ENCODE data around the gene HS6ST1. TPM values are rescaled to one million over a fixed set of nuclear protein-coding genes. Genes with fewer than 3 reads are reported as not detected.
"Not testable (repeated sequence)": the region's sequence is repeated elsewhere in the genome, so short reads cannot be mapped to it uniquely, and the experiment has no call there.

Gene HS6ST1
- polyA plus RNA-seq, 4 donors: 80.9 to 114 (median 96.5) TPM

DNA sequence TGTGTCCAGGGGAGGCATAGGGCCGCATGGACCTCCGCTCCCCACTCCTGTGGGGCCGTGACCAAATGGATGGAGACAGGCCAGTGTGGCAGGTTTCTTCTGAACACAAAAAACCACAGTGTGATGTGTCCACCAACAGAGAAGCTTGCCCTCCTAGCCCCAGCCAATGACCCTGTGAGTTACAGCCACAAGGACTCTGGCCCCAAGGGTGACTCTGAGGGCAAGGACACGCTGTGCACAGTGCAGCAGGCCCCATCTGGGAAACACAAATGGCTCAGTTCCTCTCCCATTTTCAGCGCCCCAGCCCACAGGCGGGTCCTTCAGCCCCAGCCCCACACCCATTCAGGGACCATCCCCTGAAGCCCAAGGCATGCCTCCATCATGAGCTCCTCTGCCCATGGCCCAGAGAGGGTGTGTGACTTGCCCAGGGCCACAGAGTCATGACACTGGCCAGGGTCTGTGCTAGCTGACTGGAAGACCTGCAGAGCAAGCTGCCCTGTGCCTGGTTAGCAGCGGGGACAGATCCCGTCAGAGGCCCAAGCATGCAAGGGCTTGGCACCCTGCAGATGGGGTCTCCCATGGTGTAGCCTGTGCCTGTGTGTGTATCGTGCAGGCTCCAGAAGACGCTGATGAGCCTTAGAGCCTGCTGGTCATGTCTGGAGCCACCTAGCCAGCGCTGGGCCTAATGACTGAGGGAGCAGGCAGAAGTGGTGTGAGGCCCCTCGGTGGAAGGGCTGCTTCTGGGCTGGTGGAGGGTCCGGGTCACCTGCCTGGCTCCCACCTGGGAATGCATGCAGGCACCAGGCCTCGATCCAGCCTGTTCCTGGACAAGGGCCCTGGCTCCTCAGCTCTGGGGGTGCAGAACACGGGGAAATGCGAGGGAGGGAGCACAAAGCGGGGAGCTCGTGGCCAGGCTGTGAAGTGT is 47.7 kb downstream of the HS6ST1 start:
- DNase-seq (ENCODE audit: low read depth in 4 of 4, low spot score in 2 of 4): no peak

DNA sequence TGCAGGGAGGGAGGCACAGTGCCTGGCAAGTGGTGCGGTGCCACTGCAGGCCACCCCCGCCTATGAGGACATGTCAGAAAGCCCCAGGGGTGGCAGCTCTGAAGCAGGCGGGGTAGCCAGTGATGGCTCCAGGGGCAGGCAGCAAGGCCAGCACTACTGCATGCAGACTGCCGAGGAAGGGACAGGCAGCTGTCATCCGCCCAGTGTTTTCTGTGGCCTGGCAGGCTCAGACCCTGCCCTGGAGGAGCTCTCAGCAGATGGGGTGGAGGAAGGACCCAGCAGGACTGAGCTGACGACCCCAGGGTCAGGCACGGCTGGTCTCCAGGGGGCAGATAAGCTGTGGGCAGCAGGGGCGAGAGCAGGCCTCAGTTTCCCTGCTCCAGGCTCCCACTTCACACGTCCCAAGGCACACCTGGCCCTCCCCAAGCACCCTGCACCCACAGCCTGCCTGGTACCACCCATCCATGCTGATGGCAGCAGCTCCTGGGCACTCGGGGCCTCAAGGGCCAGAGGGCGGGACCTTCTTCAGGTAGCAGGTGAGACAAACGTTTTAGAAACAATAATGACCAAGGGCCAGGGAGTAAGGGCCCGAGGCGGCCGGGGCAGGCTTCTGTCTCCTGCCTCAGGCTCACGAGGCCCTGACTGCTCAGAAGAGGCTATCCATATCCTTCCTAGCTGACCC is 48.5 kb downstream of the HS6ST1 start:
- DNase-seq (ENCODE audit: low read depth in 4 of 4, low spot score in 2 of 4): no peak

DNA sequence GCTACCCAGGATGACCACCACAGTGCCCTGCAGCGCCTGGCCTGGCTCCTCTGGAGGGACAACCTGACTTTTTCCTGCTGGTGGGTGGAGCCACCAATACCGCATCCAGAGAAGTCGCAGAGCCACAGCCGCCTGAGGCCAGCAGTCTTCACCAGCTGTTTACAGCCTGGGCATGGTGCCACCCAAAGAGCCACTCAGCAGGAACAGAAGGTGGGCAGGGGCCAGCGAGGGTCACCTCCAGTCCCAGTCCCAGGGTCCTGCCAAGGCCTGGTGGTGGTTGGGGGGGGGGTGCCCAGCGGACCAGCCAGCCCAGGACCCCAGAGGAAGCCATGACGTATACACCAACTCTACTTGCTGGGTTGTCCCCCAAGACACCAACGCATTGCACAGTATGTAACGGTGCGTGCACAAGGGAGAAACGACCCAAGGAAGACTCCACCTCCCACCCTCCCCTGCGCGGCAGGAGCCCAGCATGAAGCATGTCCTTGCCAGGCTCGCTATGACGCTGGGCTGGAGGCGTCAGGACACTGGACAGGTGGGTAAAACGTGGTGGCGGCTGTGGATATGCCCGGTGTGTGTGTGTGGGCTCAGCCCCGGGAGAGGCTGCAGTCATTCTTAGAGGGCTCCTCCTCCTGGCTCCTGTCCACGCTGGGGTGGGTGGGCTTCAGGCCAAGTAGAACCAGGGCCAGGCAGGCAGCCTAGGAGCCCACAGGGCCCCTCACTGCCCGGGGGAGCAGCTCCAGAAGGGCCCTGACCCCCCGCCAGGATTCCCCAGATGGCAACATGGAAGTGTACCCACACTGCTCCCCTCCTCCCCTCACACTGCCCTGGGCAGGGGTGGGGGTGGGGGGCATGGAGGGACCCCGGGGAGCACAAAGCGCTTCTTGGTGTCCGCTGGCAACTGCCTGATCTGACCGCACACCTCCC is 49.3 kb downstream of the HS6ST1 start:
- DNase-seq (ENCODE audit: low read depth in 4 of 4, low spot score in 2 of 4): no peak

DNA sequence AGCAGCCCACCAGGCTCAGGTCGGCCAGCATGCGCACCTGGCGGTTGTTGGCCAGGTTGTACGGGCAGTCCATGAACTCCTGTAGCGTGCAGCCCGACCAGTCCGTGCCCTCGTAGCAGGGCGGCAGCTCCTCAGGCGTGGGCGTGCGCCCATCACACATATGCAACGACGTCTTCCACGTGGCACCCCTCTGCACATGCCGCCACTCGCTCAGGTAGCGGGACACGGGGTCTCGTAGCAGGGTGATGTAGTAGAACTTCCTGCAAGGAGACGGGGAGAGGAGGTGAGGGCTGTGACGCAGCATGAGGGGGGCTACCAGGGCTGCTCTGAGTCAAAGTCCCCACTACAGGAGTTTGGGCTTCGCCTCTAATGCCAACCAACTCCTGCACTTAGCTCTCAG is 50.1 kb downstream of the HS6ST1 start:
- not testable (repeated sequence) for DNase-seq (ENCODE audit: low read depth in 4 of 4, low spot score in 2 of 4)

DNA sequence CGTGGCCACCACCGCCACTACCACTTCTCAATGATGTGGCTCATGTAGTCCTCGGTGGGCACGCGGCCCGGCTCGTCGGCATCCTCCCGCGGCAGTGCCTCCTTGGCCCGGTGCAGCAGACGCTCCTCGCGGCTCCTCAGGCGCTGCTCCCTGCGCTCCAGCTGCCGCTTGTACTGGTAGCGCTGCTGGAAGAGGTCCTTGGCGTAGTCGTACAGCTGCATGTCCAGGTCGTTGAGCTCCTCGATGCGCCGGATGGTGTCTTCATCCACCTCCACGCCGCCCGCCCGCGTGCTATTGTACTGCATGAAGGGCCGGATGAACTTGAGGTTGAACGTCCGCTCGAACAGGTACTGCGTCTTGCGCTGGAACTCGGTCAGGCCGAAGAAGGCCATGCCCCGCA is 50.5 kb downstream of the HS6ST1 start:
- not testable (repeated sequence) for DNase-seq (ENCODE audit: low read depth in 4 of 4, low spot score in 2 of 4)

DNA sequence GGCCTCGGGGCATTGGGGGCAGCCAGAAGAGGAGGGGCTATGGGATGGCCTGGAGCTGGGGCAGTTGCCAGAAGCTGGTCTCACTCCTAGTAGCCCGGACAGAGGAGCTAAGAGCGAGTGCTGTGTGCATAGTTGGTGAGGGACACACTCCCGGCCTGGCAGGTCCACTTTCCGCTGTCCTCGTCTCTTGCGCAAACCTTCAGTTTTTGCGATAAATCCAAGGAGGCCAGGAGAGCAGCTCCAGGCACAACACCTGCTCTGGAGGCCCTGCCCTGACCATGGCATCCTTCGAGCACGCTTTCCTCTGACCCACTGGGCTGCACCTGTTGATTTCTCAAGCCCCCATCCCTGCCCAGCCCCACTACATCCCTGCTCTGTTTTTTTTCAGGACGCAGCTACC is 51.0 kb downstream of the HS6ST1 start:
- not testable (repeated sequence) for DNase-seq (ENCODE audit: low read depth in 4 of 4, low spot score in 2 of 4)

DNA sequence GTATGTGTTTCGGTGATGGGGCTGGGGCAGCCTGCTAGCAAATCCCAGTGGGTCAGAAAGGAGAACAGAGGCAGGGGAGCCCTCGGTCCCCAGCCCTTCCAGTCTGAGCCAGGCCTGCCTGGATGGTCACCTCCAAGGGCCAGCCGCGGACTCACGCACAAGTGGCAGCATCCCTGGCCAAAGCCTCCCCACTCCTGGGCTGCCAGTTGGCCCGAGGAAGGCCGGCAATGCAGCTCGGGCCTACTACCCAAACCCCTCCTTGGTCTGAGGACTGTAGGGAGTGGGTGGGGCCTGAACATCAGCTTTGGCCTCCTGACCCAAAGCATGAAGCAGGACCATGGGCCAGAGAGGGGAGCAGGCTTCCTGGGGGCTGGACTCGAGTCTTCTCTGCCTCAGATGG is 51.5 kb downstream of the HS6ST1 start:
- not testable (repeated sequence) for DNase-seq (ENCODE audit: low read depth in 4 of 4, low spot score in 2 of 4)

DNA sequence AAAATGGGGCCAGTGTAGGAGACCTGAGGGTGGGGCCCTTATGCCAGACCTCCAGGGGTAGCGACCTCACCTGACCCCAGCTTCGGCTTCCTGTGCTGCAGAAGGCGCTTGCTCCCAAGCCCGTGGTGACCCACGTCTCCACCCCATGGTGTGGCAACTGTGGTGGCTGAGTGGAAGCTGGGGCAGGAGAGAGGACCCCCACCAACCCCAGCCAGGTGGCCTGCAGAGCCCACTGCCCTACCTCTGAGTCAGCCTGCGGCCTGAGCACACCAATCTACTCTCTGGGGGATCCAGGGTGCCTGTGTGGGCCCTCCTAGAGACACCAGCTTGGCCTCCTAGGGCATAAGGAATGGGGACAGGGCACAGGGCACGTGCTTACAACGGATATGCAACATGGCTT is 52.2 kb downstream of the HS6ST1 start:
- not testable (repeated sequence) for DNase-seq (ENCODE audit: low read depth in 4 of 4, low spot score in 2 of 4)

DNA sequence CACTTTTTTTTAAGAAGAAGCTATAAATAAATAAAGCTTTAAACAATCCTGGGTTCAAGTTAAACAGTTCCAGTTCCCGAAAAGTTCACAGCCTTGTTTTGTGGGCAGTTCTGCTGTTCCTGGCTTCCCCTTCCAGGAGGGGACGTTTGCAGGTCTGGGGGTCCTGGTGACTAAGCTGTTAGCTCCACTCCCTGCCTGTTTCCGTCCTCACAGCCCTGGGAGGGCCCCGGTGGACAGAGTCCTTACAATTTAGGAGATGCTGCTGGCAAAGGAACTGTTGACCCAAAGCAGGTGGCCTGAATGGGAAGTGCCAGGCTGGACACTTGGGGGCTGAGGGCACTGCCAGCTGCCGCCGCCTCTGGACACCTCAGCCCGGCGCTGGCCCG is 53.1 kb downstream of the HS6ST1 start:
- DNase-seq (ENCODE audit: low read depth in 4 of 4, low spot score in 2 of 4): not testable (repeated sequence)

DNA sequence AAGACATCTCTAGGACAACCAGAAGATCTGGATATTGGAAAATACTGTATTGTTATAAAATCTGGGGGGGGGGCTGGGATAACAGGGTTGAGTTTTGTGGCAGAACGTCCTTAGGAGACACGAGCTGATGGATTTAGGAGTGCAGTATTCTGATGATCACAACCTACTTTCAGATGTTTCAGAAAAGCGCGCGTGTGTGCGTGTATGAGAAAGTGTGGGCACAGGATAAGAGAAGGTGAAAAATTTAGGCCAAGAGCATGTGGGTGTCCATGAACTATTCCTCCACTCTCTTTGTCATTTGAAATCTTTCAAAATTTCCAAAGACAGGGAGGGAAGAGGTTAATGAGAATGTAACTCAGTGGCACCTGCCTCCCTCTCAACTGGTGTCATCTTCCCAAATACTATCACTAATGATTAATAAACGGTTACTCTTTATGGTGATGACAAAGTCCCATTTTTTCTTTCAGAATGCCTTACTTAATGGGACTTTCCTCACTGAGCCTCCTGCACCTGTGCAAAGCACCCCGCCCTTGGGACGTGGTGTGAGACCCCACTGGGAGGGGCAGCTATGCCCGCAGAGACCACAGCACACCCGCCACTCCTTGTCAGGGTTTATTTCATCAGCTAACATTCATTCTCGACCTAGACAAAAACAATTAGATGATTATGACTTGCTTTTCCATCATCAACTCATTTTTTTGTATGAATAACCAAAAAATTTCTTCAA is 53.6 kb downstream of the HS6ST1 start:
- DNase-seq (ENCODE audit: low read depth in 4 of 4, low spot score in 2 of 4): no peak

DNA sequence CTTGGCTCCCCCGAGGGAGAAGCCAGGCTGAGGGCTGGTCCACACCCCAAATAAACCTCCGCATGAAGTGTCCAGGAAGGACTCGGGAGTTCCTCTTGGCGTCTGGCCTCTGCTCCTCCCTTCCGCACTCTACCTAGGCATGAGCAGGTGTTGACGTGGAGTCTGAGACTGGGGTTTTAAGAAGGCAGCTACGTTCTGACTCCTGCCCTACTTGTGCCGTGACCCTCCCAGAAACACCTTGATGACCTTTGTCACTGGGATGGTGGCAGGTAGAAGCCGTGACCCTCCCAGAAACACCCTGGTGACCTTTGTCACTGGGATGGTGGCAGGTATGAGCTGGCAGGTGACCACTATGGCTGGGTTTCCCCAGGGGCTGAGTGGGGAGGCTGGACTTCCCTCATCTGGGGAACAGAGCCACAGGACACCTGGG is 54.8 kb downstream of the HS6ST1 start:
- no peak for DNase-seq (ENCODE audit: low read depth in 4 of 4, low spot score in 2 of 4)

DNA sequence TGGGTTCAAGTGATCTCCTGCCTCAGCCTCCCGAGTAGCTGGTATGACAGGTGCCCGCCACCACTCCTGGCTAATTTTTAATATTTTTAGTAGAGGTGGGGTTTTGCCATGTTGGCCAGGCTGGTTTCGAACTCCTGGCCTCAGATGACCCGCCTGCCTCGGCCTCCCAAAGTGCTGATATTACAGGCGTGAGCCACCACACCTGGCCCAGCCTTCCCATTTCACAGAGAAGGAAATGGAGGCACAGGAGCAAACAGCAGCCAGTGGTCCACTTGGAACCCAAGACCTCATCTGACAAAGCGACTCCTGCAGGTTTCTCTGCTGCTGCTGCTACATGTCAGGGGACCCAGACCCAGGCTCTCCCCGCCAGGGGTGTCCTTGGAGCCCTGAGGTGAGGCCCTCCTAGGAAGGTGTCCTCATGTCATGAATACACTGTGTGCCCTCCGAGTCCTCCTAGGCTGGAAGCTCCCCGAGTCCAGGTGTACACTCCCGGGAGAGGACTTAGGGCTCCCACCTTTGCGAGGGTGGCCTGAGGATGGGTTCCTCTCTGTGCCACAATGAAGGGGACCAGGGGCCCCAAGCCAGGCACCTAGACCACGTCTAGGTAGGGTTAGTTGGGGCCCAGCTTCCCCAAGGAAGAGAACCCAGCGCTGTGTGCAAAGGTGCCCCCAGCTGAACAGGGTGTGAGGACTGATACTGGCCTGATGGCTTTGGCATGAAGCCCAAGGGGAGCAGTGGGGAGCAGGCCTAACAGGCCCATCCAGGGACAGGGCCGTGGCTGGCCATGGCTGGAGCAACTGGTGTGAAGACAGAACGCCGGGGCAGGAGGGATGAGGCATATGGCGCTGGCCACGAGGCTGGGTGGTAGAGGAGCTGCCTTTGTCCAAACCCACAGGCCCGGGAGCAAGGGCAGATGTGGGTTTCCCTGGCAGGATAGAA is 56.1 kb downstream of the HS6ST1 start:
- DNase-seq (ENCODE audit: low read depth in 4 of 4, low spot score in 2 of 4): no peak

DNA sequence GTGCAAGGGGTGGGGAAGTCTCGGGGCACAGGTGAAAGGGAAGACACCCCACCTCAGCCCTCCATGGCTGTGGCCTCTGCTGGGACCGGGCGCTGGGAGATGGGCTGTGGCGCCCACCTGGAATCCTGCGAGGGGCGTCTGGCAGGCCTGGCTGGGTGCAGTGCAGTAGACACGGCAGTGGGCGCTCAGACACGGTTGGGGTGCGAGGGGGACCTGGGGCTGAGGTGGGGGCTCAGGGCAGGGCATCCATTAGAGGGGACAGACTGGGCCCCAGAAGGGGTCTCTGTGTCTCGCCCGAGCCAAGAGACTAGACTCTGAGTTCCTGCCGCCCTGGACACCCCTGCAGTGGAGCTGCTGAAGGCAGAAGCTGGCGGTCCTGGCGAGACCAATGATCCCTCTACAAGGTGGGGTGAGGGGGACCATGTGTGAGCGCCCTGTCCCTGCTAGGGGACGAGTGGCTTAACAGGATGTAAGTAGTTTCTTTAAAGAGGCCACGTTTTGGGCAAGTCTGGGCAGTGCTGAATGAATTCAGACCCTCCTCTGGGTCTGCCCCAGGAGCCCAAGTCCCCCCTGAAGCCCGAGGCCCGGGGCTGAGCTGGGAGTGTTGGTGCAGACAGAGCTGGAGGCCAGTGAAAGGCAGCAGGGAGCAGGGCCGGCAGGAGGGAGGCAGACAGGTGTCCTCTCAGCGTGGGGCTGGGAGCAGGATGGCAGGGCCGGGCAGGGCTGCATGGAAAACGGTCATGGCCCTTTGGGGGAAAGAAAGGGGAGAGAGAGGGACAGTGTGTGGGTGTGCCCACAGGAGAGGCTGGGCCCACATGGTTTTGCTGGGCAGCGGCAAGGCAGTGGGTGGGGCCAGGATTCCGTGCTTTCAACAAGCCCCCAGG is 57.2 kb downstream of the HS6ST1 start:
- DNase-seq (ENCODE audit: low read depth in 4 of 4, low spot score in 2 of 4): no peak

DNA sequence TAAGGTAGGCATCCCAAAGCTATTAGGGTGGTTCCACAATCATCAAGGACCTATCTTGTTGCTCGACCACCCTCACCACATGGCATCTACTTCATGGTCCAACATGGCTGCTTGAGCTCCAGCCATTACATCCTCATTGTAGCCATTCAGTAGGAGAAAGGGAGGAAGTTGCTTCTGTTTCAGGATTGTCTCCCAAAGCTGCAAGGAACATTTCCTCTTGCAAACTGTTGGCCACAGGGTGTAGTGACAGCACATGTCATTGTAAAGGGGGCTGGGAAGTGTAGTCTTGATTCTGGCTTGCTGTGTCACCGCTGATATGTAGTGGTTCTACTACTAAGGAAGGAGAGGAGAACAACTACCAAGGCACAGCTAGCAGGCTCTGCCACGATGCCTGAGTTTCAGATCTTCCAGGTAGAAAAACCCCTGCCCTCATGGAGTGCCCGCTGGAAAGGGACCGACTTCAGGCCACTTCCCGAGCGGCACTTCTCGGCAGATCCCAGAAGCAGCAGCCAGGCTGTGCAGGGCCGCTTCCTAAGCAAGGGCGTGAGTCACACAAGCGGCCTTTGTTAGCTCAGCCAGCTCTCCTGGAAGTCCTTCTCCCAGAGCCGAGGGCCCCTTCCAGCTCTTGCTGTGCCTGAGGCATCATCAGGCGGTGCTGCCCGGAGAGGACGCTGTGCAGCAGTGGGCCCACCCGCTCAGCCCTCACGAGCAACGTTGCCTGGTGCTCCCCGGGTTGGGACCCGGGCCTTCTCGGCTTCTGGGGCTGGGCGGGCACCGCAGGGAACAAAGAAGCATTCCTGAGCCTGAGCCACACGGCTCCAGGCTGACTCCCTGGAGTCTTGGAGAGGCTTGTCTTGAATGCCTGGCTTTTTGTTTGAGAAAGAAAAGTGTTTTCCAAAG is 58.2 kb downstream of the HS6ST1 start:
- no peak for DNase-seq (ENCODE audit: low read depth in 4 of 4, low spot score in 2 of 4)

DNA sequence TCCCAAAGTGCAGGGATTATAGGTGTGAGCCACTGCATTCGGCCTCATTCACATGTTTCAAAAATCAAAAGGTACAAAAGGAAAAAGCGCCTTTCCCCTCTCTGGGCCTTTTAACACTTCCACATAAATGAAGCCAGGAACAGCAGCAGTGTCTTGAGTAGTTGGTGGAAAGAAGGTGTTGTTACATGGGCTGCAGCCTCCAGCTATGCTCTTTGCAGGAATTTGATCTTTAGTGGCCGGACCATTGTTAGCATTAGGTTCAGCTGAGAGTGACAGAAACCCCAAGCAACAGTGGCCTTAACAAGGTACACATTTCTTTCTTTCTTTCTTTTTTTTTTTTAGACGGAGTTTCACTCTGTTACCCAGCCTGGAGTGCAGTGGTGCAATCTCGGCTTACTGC is 59.1 kb downstream of the HS6ST1 start:
- DNase-seq (ENCODE audit: low read depth in 4 of 4, low spot score in 2 of 4): no peak

DNA sequence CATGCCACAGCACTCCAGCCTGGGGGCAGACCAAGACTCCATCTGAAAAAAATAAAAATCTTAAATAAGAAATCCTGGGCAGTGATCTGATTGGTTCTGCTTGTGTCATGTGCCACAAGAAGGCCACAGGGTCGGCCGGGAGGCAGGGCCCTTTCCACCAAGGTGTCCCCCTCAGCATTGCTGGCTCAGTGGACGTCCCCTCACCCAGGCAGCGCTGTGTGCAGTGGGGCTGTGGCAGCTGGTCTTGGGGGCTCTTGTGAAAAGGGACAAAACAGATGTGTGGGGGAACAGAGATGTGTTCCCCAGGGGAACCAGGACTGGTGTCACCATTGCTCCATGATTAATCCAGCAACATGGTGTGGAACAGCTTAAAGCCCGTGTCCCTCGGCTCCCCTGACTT is 60.5 kb downstream of the HS6ST1 start:
- no peak for DNase-seq (ENCODE audit: low read depth in 4 of 4, low spot score in 2 of 4)

DNA sequence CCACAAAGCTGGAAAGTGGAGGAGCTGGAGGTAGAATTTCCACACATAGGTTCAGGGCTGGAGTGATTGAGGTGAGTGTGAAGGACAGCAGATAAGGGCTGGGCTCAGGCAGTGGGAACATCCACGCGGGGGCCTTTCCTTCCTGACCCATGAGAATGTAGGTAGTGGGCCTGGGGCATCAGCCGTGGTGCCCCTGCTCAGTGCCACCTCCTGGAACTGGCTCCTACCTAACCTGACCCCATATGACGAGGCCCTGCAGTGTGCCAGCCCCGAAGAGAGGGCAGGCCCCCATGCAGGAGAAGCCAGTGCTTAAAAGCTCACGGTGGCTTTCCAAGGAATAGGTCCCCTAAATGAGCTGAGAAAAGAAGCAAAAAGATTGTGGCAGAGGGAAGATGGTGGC is 66.2 kb downstream of the HS6ST1 start:
- DNase-seq (ENCODE audit: low read depth in 4 of 4, low spot score in 2 of 4): no peak
